ENCODE data around the gene ENDOG.
"Not testable (repeated sequence)": the region's sequence is repeated elsewhere in the genome, so short reads cannot be mapped to it uniquely, and the experiment has no call there.

The ENDOG gene

GRCh38 chr9:128870128-128870940 lies 52.0 kb downstream of the ENDOG start:
- no peak for DNase-seq

GRCh38 chr9:128870941-128871265 lies 52.6 kb downstream of the ENDOG start:
- not testable (repeated sequence) for DNase-seq

Measured in NCI-H187 (cell line).